HepG2 (cell line): Measurements from ENCODE around the gene KLK14.

ENCODE experiments used
- JUND ChIP-seq: sonication (generic); formaldehyde crosslinking; IDR thresholded peaks from 2 replicates; pipeline ENCODE4 v1.8.0; 2022; ENCODE audit warnings: mild to moderate bottlenecking, missing genetic modification reagents
- TF ChIP-seq, protein P1 (sequence below): sonication (generic); formaldehyde crosslinking; IDR thresholded peaks from 2 replicates; pipeline ENCODE4 v1.5.0; 2020; ENCODE audit warnings: mild to moderate bottlenecking, missing genetic modification reagents, moderate library complexity
- TF ChIP-seq, protein P2 (sequence below): sonication (generic); formaldehyde crosslinking; IDR thresholded peaks from 2 replicates; pipeline ENCODE4 v1.5.1; 2020; ENCODE audit warnings: mild to moderate bottlenecking, missing genetic modification reagents

DNA sequence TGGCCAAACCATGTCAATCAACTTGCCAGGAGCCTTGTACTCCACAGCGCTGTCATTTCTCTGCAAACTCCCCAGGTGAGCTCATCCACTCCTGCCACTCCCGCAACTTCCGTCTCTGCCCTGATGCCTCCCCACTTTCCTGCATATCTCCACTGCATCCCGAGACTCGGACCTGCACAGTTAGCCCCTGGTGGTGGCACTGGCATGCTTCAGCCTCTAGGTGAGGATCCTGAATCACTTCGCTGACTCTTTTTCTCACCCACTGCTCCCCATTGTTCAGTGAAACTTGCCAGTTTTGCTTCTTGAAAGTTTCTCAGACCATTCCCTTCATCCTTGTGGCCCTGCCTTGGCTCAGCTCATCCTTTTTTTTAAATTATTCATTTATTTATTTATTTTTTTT lies 28.9 kb upstream of the KLK14 start:
- TF ChIP-seq, protein P1, sequence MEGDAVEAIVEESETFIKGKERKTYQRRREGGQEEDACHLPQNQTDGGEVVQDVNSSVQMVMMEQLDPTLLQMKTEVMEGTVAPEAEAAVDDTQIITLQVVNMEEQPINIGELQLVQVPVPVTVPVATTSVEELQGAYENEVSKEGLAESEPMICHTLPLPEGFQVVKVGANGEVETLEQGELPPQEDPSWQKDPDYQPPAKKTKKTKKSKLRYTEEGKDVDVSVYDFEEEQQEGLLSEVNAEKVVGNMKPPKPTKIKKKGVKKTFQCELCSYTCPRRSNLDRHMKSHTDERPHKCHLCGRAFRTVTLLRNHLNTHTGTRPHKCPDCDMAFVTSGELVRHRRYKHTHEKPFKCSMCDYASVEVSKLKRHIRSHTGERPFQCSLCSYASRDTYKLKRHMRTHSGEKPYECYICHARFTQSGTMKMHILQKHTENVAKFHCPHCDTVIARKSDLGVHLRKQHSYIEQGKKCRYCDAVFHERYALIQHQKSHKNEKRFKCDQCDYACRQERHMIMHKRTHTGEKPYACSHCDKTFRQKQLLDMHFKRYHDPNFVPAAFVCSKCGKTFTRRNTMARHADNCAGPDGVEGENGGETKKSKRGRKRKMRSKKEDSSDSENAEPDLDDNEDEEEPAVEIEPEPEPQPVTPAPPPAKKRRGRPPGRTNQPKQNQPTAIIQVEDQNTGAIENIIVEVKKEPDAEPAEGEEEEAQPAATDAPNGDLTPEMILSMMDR (CRISPR knock-in tag): no peak
- TF ChIP-seq, protein P2, sequence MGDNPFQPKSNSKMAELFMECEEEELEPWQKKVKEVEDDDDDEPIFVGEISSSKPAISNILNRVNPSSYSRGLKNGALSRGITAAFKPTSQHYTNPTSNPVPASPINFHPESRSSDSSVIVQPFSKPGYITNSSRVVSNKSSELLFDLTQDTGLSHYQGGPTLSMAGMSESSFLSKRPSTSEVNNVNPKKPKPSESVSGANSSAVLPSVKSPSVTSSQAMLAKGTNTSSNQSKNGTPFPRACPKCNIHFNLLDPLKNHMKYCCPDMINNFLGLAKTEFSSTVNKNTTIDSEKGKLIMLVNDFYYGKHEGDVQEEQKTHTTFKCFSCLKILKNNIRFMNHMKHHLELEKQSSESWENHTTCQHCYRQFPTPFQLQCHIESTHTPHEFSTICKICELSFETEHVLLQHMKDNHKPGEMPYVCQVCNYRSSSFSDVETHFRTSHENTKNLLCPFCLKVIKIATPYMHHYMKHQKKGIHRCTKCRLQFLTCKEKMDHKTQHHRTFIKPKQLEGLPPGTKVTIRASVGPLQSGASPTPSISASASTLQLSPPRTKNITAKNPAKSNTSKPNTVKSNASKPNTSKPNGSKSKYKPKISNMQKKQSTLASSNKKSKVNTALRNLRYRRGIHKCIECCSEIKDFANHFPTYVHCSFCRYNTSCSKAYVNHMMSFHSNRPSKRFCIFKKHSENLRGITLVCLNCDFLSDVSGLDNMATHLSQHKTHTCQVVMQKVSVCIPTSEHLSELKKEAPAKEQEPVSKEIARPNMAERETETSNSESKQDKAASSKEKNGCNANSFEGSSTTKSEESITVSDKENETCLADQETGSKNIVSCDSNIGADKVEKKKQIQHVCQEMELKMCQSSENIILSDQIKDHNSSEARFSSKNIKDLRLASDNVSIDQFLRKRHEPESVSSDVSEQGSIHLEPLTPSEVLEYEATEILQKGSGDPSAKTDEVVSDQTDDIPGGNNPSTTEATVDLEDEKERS (CRISPR knock-in tag): no peak
- no peak for TF ChIP-seq JUND (CRISPR knock-in tag)
